HFFc6 (cell line): ENCODE results near the gene PRKG1. TPM values are rescaled to one million over a fixed set of nuclear protein-coding genes. Genes with fewer than 3 reads are reported as not detected.

Experiments
- DNase-seq: peaks from one replicate; pipeline ENCODE4 v3.0.0-alpha.2; 2018
- H3K27ac Mint-ChIP-seq: 2 replicates; pipeline ENCODE4 v1.8.0; 2020; ENCODE audit warnings: mild to moderate bottlenecking, mixed read lengths
- H3K27me3 Mint-ChIP-seq: 2 replicates; pipeline ENCODE4 v1.8.0; 2021; ENCODE audit warnings: mild to moderate bottlenecking, moderate library complexity, mixed read lengths; ENCODE audit not compliant: insufficient read depth
- H3K36me3 Mint-ChIP-seq: 2 replicates; pipeline ENCODE4 v1.8.0; 2021; ENCODE audit warnings: low read depth, mixed read lengths
- H3K4me1 Mint-ChIP-seq: 2 replicates; pipeline ENCODE4 v1.8.0; 2020; ENCODE audit warnings: low read depth, mixed read lengths
- H3K4me3 Mint-ChIP-seq: 2 replicates; pipeline ENCODE4 v1.8.0; 2020; ENCODE audit warnings: mild to moderate bottlenecking, moderate library complexity, mixed read lengths
- H3K9me3 Mint-ChIP-seq: 2 replicates; pipeline ENCODE4 v1.8.0; 2020; ENCODE audit warnings: mild to moderate bottlenecking, mixed read lengths
- CTCF ChIP-seq: fragments of 200-600 bp; sonication (generic); IDR thresholded peaks from 2 replicates; pipeline ENCODE4 v1.5.0; 2021; ENCODE audit warnings: antibody characterized with exemption, mild to moderate bottlenecking
- total RNA-seq, 6 experiments: library from RNA; stranded (reverse); fragmentation: NEBNext Ultra II Directional; extraction: Animal tissue kit (Norgen Biotek cat#: 25700); gene quantifications; 2 replicates in 1 of 6; 3 replicates in 5 of 6; pipeline ENCODE4 v1.2.3, GENCODE V29; 2021

PRKG1 gene
- total RNA-seq, 6 experiments from 2014 or later, result 9.3 to 10.1 (median 9.8) TPM

DNA sequence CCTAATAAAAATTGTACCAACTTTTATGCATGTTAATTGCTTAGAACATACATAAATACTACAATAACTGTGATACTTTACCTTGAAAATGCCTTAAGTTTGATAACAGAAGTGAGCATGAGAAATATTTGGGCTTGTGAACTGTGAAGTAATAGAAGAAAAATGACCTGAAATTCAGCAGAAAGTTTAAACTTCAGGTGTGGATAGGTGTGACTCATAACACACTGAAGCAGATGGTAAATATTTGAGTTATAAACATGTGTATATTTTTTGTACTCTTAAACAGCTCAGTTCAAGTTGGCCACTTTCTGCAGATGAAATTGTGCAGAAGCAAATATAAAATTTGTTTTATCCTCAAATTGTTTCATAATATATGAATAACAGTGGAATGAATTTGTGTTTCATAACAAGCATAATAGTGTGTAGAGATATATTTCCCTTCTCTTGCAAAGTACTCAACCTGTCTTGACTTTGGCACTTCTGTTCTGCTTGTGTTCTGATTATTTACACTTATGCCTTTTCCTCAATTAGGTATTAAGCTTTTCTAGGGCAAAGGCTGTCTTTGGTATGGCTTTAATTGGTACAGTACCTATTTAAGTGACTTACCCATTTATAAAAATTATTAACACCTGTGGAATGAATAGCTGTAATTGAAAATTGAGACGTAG lies 122.4 kb downstream of the PRKG1 start:
- H3K36me3 Mint-ChIP-seq, result no peaks in the 10 kb centered on the region
- H3K27me3 Mint-ChIP-seq, result no peaks in the 10 kb centered on the region; the same call in 1 of the 2 replicates
- H3K4me1 Mint-ChIP-seq, result peaks cover 13% of the 10 kb centered on the region
- no peak overlapping the region for H3K27ac Mint-ChIP-seq
- H3K9me3 Mint-ChIP-seq, result no peaks in the 10 kb centered on the region
- TF ChIP-seq CTCF, result no peak
- H3K4me3 Mint-ChIP-seq, result no peak overlapping the region
- no peak for DNase-seq

DNA sequence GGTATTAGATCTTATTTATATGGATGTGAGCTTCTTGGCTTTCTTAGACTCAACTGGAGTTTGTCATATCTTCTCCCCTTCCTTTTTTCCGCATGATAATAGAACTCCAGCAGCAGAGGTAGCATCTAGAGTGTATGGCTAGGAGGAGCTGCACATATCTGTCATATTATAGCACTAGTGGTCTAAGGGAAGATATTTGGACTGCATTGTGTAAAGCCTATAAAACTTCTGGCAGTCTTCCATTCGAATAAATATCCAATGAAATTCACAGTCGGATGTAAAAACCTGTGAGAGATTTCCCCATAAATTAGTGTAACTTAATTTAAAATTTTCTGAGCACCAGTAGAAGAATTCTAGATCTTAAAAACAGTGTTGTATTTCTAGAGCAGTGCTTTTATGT lies 123.9 kb downstream of the PRKG1 start:
- Mint-ChIP-seq H3K9me3 (no peaks in the 10 kb centered on the region), H3K27ac (no peak overlapping the region), H3K36me3 (no peaks in the 10 kb centered on the region), H3K27me3 (no peaks in the 10 kb centered on the region; the same call in 1 of the 2 replicates), H3K4me1 (no peaks in the 10 kb centered on the region), H3K4me3 (no peak overlapping the region)
- TF ChIP-seq CTCF, result no peak
- no peak for DNase-seq

DNA sequence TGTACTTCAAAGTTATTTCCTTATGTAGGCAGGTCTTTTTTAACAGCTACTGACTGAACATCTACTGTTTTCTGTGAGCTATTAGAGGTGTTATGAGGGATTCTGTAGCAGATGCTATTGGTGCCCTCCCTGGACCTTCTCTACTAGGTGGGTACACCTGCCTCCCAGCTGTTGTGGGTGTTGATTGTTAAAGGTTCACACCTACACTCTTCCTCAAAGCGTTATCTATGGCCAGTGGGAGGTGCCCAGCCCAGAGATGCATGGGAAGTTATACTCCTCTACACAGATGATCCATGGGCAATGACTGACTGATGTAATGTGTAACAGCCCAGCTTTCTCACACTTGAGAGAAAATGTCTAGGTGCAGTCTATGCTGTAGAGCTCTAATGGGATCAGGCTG lies 127.7 kb downstream of the PRKG1 start:
- Mint-ChIP-seq H3K27ac (no peak overlapping the region), H3K4me1 (no peaks in the 10 kb centered on the region), H3K9me3 (no peaks in the 10 kb centered on the region), H3K36me3 (no peaks in the 10 kb centered on the region), H3K27me3 (no peaks in the 10 kb centered on the region; the same call in 1 of the 2 replicates), H3K4me3 (no peak overlapping the region)
- no peak for TF ChIP-seq CTCF
- DNase-seq, result no peak

DNA sequence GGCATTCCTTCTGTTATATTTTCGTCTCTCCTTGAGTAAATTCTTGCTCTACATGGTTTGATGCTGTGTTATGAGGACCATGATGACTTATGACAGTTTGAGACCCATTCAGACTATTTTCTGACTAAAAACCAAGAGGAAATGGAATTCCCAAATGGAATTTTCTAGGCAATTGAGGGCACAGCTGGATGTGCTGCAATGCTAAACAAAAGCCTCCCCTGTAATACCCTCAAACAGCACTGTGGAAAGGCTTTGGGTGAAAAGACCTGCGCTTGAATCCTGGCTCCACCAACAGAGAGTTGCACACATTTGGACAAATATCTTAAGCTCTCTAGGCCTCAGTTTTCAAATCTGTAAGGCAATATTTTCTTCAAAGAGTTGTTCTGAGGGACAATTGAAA lies 129.1 kb downstream of the PRKG1 start:
- no peak for TF ChIP-seq CTCF
- Mint-ChIP-seq H3K4me3 (no peak overlapping the region), H3K27me3 (no peaks in the 10 kb centered on the region; the same call in 1 of the 2 replicates), H3K27ac (no peak overlapping the region), H3K4me1 (no peaks in the 10 kb centered on the region), H3K36me3 (no peaks in the 10 kb centered on the region), H3K9me3 (no peaks in the 10 kb centered on the region)
- no peak for DNase-seq

- TF ChIP-seq CTCF, result no peak
- DNase-seq, result no peak
- Mint-ChIP-seq H3K9me3 (no peaks in the 10 kb centered on the region), H3K36me3 (no peaks in the 10 kb centered on the region), H3K4me3 (no peak overlapping the region), H3K27ac (no peak overlapping the region), H3K4me1 (no peaks in the 10 kb centered on the region), H3K27me3 (no peaks in the 10 kb centered on the region; the same call in 1 of the 2 replicates)
Measured at GRCh38 chr10:51204066-51204465, 129.8 kb downstream of the PRKG1 start.
